NCI-H2227 (cell line): ENCODE data around the gene YIPF7.

ENCODE experiments used
- DNase-seq: peaks from one replicate; lab custom pipeline; 2025; ENCODE audit not compliant: unreplicated experiment; lab: John Stamatoyannopoulos, UW

Gene YIPF7

GRCh38 chr4:44623676-44624075 lies 27.7 kb downstream of the YIPF7 start:
- DNase-seq: no peak

GRCh38 chr4:44616621-44617020 lies 34.8 kb downstream of the YIPF7 start:
- no peak for DNase-seq

- no peak for DNase-seq
Observed at GRCh38 chr4:44583393-44583792, 68.0 kb downstream of the YIPF7 start.

- DNase-seq: no peak
Observed at GRCh38 chr4:44580231-44580630, 71.2 kb downstream of the YIPF7 start.

- DNase-seq: no peak
Observed at GRCh38 chr4:44578954-44579353, 72.5 kb downstream of the YIPF7 start.
